Measurements from ENCODE around the gene CRACR2B. TPM values are rescaled to one million over a fixed set of nuclear protein-coding genes. Genes with fewer than 3 reads are reported as not detected.

Gene CRACR2B
- total and polyA plus RNA-seq, 2 of the 13 experiments (the other 11 are each of a cell fraction or from before 2014, with no cell fraction given), result 14.9 to 21.0 TPM

GRCh38 chr11:809287-810039, 18.3 kb upstream of the CRACR2B start, which contains the start of gene RPLP2 (continued):
- TF ChIP-seq ZNF512B (CRISPR knock-in tag; IDR thresholded peaks at IDR 0.05; ENCODE audit: borderline replicate concordance) (no peak), ZNF75D (CRISPR knock-in tag; IDR thresholded peaks at IDR 0.05; ENCODE audit: borderline replicate concordance) (no peak), ZSCAN30 (CRISPR knock-in tag; IDR thresholded peaks at IDR 0.05) (no peak), ZNF33B (CRISPR knock-in tag; IDR thresholded peaks at IDR 0.05) (peak; percentile 69; the same call in 1 of the 2 replicates), RARA (CRISPR knock-in tag; IDR thresholded peaks at IDR 0.05) (peak; percentile 18; the same call in 1 of the 2 replicates), ZFP36 (IDR thresholded peaks at IDR 0.05; ENCODE audit: borderline replicate concordance, low read depth, low read length, partially characterized antibody) (no peak), ZNF136 (CRISPR knock-in tag; IDR thresholded peaks at IDR 0.05; ENCODE audit: low read depth) (peak; percentile 85), ONECUT2 (CRISPR knock-in tag; IDR thresholded peaks at IDR 0.05) (no peak), ZBTB26 (CRISPR knock-in tag; IDR thresholded peaks at IDR 0.05; ENCODE audit: borderline replicate concordance) (no peak; the same call in none of the 2 replicates), PRMT3 (CRISPR knock-in tag; IDR thresholded peaks at IDR 0.05; ENCODE audit: borderline replicate concordance, low read depth) (peak; percentile 12; the same call in 1 of the 2 replicates), ZNF660 (CRISPR knock-in tag; IDR thresholded peaks at IDR 0.05; ENCODE audit: borderline replicate concordance, low read depth) (no peak), PRDM4 (CRISPR knock-in tag; IDR thresholded peaks at IDR 0.05; ENCODE audit: borderline replicate concordance) (no peak), PLSCR1 (CRISPR knock-in tag; IDR thresholded peaks at IDR 0.05; ENCODE audit: borderline replicate concordance) (no peak)
- TF ChIP-seq, protein P1, sequence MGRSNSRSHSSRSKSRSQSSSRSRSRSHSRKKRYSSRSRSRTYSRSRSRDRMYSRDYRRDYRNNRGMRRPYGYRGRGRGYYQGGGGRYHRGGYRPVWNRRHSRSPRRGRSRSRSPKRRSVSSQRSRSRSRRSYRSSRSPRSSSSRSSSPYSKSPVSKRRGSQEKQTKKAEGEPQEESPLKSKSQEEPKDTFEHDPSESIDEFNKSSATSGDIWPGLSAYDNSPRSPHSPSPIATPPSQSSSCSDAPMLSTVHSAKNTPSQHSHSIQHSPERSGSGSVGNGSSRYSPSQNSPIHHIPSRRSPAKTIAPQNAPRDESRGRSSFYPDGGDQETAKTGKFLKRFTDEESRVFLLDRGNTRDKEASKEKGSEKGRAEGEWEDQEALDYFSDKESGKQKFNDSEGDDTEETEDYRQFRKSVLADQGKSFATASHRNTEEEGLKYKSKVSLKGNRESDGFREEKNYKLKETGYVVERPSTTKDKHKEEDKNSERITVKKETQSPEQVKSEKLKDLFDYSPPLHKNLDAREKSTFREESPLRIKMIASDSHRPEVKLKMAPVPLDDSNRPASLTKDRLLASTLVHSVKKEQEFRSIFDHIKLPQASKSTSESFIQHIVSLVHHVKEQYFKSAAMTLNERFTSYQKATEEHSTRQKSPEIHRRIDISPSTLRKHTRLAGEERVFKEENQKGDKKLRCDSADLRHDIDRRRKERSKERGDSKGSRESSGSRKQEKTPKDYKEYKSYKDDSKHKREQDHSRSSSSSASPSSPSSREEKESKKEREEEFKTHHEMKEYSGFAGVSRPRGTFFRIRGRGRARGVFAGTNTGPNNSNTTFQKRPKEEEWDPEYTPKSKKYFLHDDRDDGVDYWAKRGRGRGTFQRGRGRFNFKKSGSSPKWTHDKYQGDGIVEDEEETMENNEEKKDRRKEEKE (IDR thresholded peaks at IDR 0.05), result no peak
- TF ChIP-seq, protein P2, sequence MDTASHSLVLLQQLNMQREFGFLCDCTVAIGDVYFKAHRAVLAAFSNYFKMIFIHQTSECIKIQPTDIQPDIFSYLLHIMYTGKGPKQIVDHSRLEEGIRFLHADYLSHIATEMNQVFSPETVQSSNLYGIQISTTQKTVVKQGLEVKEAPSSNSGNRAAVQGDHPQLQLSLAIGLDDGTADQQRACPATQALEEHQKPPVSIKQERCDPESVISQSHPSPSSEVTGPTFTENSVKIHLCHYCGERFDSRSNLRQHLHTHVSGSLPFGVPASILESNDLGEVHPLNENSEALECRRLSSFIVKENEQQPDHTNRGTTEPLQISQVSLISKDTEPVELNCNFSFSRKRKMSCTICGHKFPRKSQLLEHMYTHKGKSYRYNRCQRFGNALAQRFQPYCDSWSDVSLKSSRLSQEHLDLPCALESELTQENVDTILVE (CRISPR knock-in tag; IDR thresholded peaks at IDR 0.05), result 0 out of 2 replicates have a peak, but pooled peaks have one; percentile 15

Measured in HepG2 (cell line).